H1 (cell line): ENCODE measurements around the gene KCTD11. TPM values are rescaled to one million over a fixed set of nuclear protein-coding genes. Genes with fewer than 3 reads are reported as not detected.

ENCODE experiments used
- CTCF ChIA-PET: fragments of 300-600 bp; sonication (Branson Sonifier 250); formaldehyde crosslinking; loops from one replicate; lab custom pipeline; 2021; ENCODE audit not compliant: partially characterized antibody; lab: Charles Lee
- POLR2A ChIA-PET: fragments of 300-600 bp; sonication (Branson Sonifier 250); formaldehyde crosslinking; loops from one replicate; lab custom pipeline; 2021; ENCODE audit warnings: inconsistent platforms; ENCODE audit not compliant: partially characterized antibody; lab: Charles Lee
- DNase-seq, 2 experiments: peaks; one replicate each; pipeline versions ENCODE4 v3.0.0 to v3.0.0-alpha.2; 2010 to 2022; ENCODE audit warnings: low spot score in 2 of 2, low read depth in 1 of 2, mixed read lengths in 1 of 2
- FAIRE-seq: peaks from 2 replicates; lab custom pipeline; 2011; peaks lifted over from hg19 to GRCh38; lab: Jason Lieb, UNC
- H2AFZ ChIP-seq: 2 replicates; pipeline ENCODE4 v1.8.1; 2012; ENCODE audit warnings: low read length, inconsistent platforms
- H2AK5ac ChIP-seq: 2 replicates; pipeline ENCODE4 v1.6.1; 2013; ENCODE audit warnings: low read depth, low read length
- H2BK120ac ChIP-seq: replicated peaks from 2 replicates; pipeline ENCODE3; 2013; ENCODE audit warnings: low read depth, low read length, inconsistent platforms
- H2BK12ac ChIP-seq: 2 replicates; pipeline ENCODE4 v1.6.1; 2013; ENCODE audit warnings: low read depth, low read length
- H2BK15ac ChIP-seq: 2 replicates; pipeline ENCODE4 v1.6.1; 2013; ENCODE audit warnings: low read length
- H2BK20ac ChIP-seq: 2 replicates; pipeline ENCODE4 v1.6.1; 2013; ENCODE audit warnings: low read length
- H2BK5ac ChIP-seq: 2 replicates; pipeline ENCODE4 v1.6.1; 2013; ENCODE audit warnings: low read depth, low read length
- H3K14ac ChIP-seq: 2 replicates; pipeline ENCODE4 v1.6.1; 2013; ENCODE audit warnings: inconsistent platforms; ENCODE audit not compliant: insufficient read length
- H3K18ac ChIP-seq: 2 replicates; pipeline ENCODE4 v1.6.1; 2013; ENCODE audit warnings: low read length; ENCODE audit errors: extremely low read depth
- H3K23ac ChIP-seq: 2 replicates; pipeline ENCODE4 v1.6.1; 2013; ENCODE audit warnings: inconsistent platforms; ENCODE audit not compliant: insufficient read length
- H3K23me2 ChIP-seq: 2 replicates; pipeline ENCODE4 v1.6.1; 2013; ENCODE audit warnings: low read depth, low read length
- H3K27ac ChIP-seq: 2 replicates; pipeline ENCODE4 v1.6.1; 2011; ENCODE audit warnings: low read depth, low read length, inconsistent platforms
- H3K27me3 ChIP-seq, 4 experiments: replicated peaks in 1 of 4; 1 replicate in 1 of 4; 2 replicates in 3 of 4; pipeline versions ENCODE4 v1.6.1 to v1.8.1; 2011 to 2013; ENCODE audit warnings: low read length in 3 of 4, mild to moderate bottlenecking in 3 of 4, inconsistent platforms in 2 of 4, mixed read lengths in 2 of 4, moderate library complexity in 1 of 4; ENCODE audit not compliant: control insufficient read depth in 3 of 4, insufficient read depth in 3 of 4; ENCODE audit errors: extremely low read depth in 1 of 4
- H3K36me3 ChIP-seq, 4 experiments: 2 replicates each; pipeline versions ENCODE4 v1.6.1 to v1.8.1; 2011 to 2013; ENCODE audit warnings: mild to moderate bottlenecking in 4 of 4, low read length in 3 of 4, moderate library complexity in 2 of 4, control low read depth in 1 of 4, inconsistent platforms in 1 of 4; ENCODE audit not compliant: insufficient read depth in 4 of 4, control insufficient read depth in 2 of 4
- H3K4ac ChIP-seq: replicated peaks from 2 replicates; pipeline ENCODE3; 2013; ENCODE audit warnings: low read length, low read depth, mixed read lengths, inconsistent platforms; ENCODE audit not compliant: insufficient read length
- H3K4me1 ChIP-seq, 4 experiments: replicated peaks in 1 of 4; 1 replicate in 1 of 4; 2 replicates in 3 of 4; pipeline versions ENCODE4 v1.6.1 to v1.8.1; 2011 to 2013; ENCODE audit warnings: low read length in 3 of 4, inconsistent platforms in 2 of 4, mixed read lengths in 1 of 4; ENCODE audit not compliant: insufficient read depth in 4 of 4, control insufficient read depth in 3 of 4
- H3K4me2 ChIP-seq, 2 experiments: 2 replicates each; pipeline versions ENCODE4 v1.6.1 to v1.8.1; 2011 to 2013; ENCODE audit warnings: low read depth in 2 of 2, low read length in 2 of 2, control low read depth in 1 of 2, inconsistent platforms in 1 of 2, mild to moderate bottlenecking in 1 of 2; ENCODE audit not compliant: insufficient read depth in 1 of 2
- H3K4me3 ChIP-seq, 4 experiments: fragments of 200-600, 300-600 bp in 1 of 4; sonication (generic), shearing (Covaris generic), sonication (Bioruptor Twin) in 1 of 4; 2 replicates each; pipeline versions ENCODE4 v1.5.1 to v1.8.1; 2011 to 2016; ENCODE audit warnings: low read length in 4 of 4, low read depth in 3 of 4, control low read depth in 2 of 4, inconsistent platforms in 2 of 4, mild to moderate bottlenecking in 2 of 4, mixed read lengths in 1 of 4, moderate library complexity in 1 of 4; ENCODE audit not compliant: insufficient read depth in 2 of 4; ENCODE audit errors: extremely low read depth in 1 of 4
- H3K56ac ChIP-seq: replicated peaks from 2 replicates; pipeline ENCODE3; 2013; ENCODE audit warnings: low read depth, mild to moderate bottlenecking, mixed read lengths, low read length, inconsistent platforms; ENCODE audit not compliant: insufficient read length
- H3K79me1 ChIP-seq: 2 replicates; pipeline ENCODE4 v1.6.1; 2013; ENCODE audit warnings: low read depth, low read length, control low read depth
- H3K79me2 ChIP-seq, 2 experiments: 2 replicates each; pipeline versions ENCODE4 v1.6.1 to v1.8.1; 2012 to 2013; ENCODE audit warnings: low read length in 2 of 2, mild to moderate bottlenecking in 2 of 2, inconsistent platforms in 1 of 2; ENCODE audit not compliant: insufficient read depth in 2 of 2, control insufficient read depth in 1 of 2
- H3K9ac ChIP-seq, 4 experiments: replicated peaks in 1 of 4; 1 replicate in 1 of 4; 2 replicates in 3 of 4; pipeline versions ENCODE4 v1.6.1 to v1.8.1; 2011 to 2013; ENCODE audit warnings: low read depth in 3 of 4, low read length in 3 of 4, control low read depth in 2 of 4, mild to moderate bottlenecking in 2 of 4, moderate library complexity in 2 of 4, inconsistent platforms in 1 of 4; ENCODE audit errors: extremely low read depth in 1 of 4
- H3K9me3 ChIP-seq, 2 experiments: 2 replicates each; pipeline versions ENCODE4 v1.6.1 to v1.8.1; 2012 to 2013; ENCODE audit warnings: mild to moderate bottlenecking in 2 of 2, moderate library complexity in 2 of 2, control low read depth in 1 of 2, inconsistent platforms in 1 of 2, low read depth in 1 of 2, low read length in 1 of 2, mixed read lengths in 1 of 2; ENCODE audit not compliant: insufficient read depth in 2 of 2
- H4K20me1 ChIP-seq, 2 experiments: replicated peaks in 1 of 2; 2 replicates each; pipeline versions ENCODE3 to v1.8.1; 2011 to 2013; ENCODE audit warnings: inconsistent platforms in 2 of 2, low read length in 2 of 2, mild to moderate bottlenecking in 1 of 2; ENCODE audit not compliant: insufficient read depth in 2 of 2, control insufficient read depth in 1 of 2
- H4K5ac ChIP-seq: 2 replicates; pipeline ENCODE4 v1.6.1; 2013; ENCODE audit warnings: low read length, low read depth, mixed read lengths, inconsistent platforms; ENCODE audit not compliant: insufficient read length
- H4K8ac ChIP-seq: 2 replicates; pipeline ENCODE4 v1.8.0; 2013; ENCODE audit warnings: mild to moderate bottlenecking, moderate library complexity, low read length, inconsistent platforms; ENCODE audit not compliant: insufficient read depth; ENCODE audit errors: extremely low read depth
- H4K91ac ChIP-seq: replicated peaks from 2 replicates; pipeline ENCODE3; 2013; ENCODE audit warnings: low read length, mixed read lengths, inconsistent platforms; ENCODE audit not compliant: insufficient read length
- WGBS, 2 experiments: shearing (Covaris generic) in 1 of 2; methylation state at CpG; one replicate each; pipeline versions ENCODE4 v1.1.6 to v1.1.7; 2013 to 2015; ENCODE audit warnings: low lambda C conversion rate in 2 of 2, mixed read lengths in 2 of 2, inconsistent platforms in 1 of 2, low coverage in 1 of 2, missing lambda C conversion rate in 1 of 2; ENCODE audit not compliant: insufficient replicate concordance in 2 of 2, insufficient coverage in 1 of 2, insufficient read length in 1 of 2; ENCODE audit errors: extremely low coverage in 1 of 2, missing lambda C conversion rate in 1 of 2; 5-methylcytosine and 5-hydroxymethylcytosine counted together
- polyA plus RNA-seq, 7 experiments: library from polyadenylated mRNA; depleted of rRNA in 3 of 7; stranded (reverse) in 5 of 7; unstranded in 2 of 7; fragments of >200 nt in 5 of 7; fragments of 200-250 nt in 2 of 7; gene quantifications; 1 replicate in 5 of 7; 2 replicates in 1 of 7; 4 replicates in 1 of 7; pipeline versions ENCODE4 v1.2.1 to v1.2.3, GENCODE V29; 2011 to 2013; ENCODE audit warnings: missing spikeins in 2 of 7, mixed read lengths in 2 of 7
- total RNA-seq: library from RNA; stranded (reverse); fragmentation: NEBNext Ultra II Directional; extraction: Animal tissue kit (Norgen Biotek cat#: 25700); gene quantifications from 2 replicates; pipeline ENCODE4 v1.2.1, GENCODE V29; 2021

The KCTD11 gene
- total and polyA plus RNA-seq, 2 of the 8 experiments (the other 6 are each of a cell fraction or from before 2014, with no cell fraction given): 8.6 to 9.2 TPM

DNA sequence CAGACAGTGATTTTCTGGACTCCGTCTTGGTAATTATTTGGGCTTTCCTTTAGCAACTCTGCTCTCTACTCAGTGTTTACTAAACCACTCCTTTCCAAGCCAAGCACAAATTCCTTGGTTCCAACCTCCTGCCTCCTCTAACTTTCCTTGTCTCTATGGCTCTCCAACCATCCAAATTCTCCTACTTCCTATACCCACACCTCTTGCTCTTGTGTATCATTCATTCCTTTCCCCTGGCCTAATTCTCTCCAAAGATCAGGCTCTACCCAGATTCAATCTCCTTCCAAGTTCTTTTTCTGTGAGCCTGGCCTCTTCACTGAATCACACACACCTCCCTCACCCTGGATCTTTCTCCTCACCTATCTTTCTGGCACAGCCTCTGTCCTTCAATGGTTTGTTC lies 24.0 kb upstream of the KCTD11 start:
- Histone ChIP-seq H3K4ac (no peak overlapping the region), H2BK5ac (no peak overlapping the region), H3K9me3 (no peaks in the 10 kb centered on the region), H3K9ac (no peak overlapping the region; a peak in 1 of 7 replicates), H2AFZ (no peak overlapping the region), H3K4me3 (peak overlapping the region in 3 of 4 experiments; percentile 9 to 75 (median 69); a peak in 5 of 8 replicates), H2BK20ac (no peak overlapping the region), H4K5ac (no peak overlapping the region), H3K23ac (no peak overlapping the region), H4K91ac (no peak overlapping the region), H3K4me1 (peaks cover 0 to 19% (median 8%) of the 10 kb centered on the region in 4 experiments; a peak in 6 of 7 replicates), H4K20me1 (peaks cover 2 to 6% of the 10 kb centered on the region in 2 experiments), H3K4me2 (peak overlapping the region; percentile 96 to 98; a peak in 2 of 4 replicates), H4K8ac (no peak overlapping the region), H3K79me1 (peaks cover 2% of the 10 kb centered on the region; the same call in 1 of the 2 replicates), H2BK120ac (no peak overlapping the region), H3K36me3 (peaks cover 8 to 16% (median 14%) of the 10 kb centered on the region in 4 experiments), H3K27me3 (no peaks in the 10 kb centered on the region; a peak in 1 of 7 replicates), H3K18ac (no peak overlapping the region), H2BK15ac (no peak overlapping the region), H3K27ac (no peak overlapping the region), H3K14ac (no peak overlapping the region), H3K56ac (no peak overlapping the region), H3K23me2 (peaks cover 8% of the 10 kb centered on the region), H2AK5ac (no peak overlapping the region), H2BK12ac (no peak overlapping the region), H3K79me2 (peaks cover 0 to 14% of the 10 kb centered on the region in 2 experiments; a peak in 2 of 4 replicates)
- ChIA-PET POLR2A (interaction anchor here (1.0 to 13.4 kb wide), 4 partner anchors 7 to 248 kb away, joined by 4 to 223 read pairs (median 22); partner anchors contain the start of genes ACAP1 and GPS2), CTCF (interaction anchor here (1.2 to 9.3 kb wide), 6 partner anchors 7 to 57 kb away, joined by 3 to 167 read pairs (median 7); no protein-coding TSS in a partner anchor)
- WGBS, 2 experiments: 100% methylated on average over 1 of the region's 1 CpG; no CpG with 5 or more reads in 1 of the 2 experiments
- FAIRE-seq: no peak
- no peak for DNase-seq
